T-helper 1 cell (primary cell): ENCODE data around the gene PGM1.

ENCODE experiments used
- DNase-seq, 5 donors: peaks; one replicate each; pipeline ENCODE4 v3.0.0-alpha.2; 2012 to 2020

Gene PGM1

GRCh38 chr1:63634471-63634870 is 41.3 kb downstream of the PGM1 start:
- DNase-seq, result no peak

- DNase-seq, result no peak
Measured at GRCh38 chr1:63635681-63636080, 42.5 kb downstream of the PGM1 start.

GRCh38 chr1:63636192-63637105 is 43.2 kb downstream of the PGM1 start:
- DNase-seq, result no peak

DNA sequence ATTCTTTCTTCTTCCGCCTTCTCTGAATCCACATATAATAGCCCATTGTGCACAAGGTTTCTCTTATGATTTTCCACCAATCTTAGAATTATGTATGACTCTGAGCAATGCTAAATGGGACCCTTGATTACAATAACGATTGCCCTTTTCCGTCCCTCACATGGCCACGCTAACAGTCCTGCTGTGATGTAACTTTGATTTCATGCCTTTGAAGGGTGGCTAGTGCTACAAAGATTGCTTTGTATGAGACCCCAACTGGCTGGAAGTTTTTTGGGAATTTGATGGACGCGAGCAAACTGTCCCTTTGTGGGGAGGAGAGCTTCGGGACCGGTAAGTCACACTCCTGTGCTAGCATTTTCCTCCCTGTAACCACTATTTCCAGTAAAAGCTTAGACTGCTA is 45.3 kb downstream of the PGM1 start:
- no peak for DNase-seq

GRCh38 chr1:63638875-63639274 is 45.7 kb downstream of the PGM1 start:
- no peak for DNase-seq

GRCh38 chr1:63640633-63641567 is 47.7 kb downstream of the PGM1 start:
- DNase-seq, result no peak

DNA sequence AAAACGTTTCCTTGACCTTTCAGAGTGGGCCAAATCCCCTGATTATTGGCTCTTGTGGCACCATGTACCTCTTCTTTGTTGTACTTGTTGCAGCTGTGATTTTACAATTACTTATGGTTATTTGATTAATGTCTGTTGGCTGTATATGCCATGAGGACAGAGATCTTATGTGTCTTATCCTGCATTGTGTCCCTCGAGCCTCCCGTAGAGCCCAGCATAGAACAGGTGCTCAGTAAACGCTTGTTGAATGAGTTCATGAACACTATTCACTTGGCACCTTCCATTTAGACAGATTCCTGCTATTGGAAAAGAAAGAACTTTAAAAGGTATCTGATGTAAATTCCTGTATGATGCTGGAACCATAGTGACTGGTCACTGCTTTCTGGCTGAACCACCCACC is 48.4 kb downstream of the PGM1 start:
- no peak for DNase-seq

- DNase-seq, result no peak
Measured at GRCh38 chr1:63642901-63643300, 49.7 kb downstream of the PGM1 start.

- DNase-seq, result no peak
Measured at GRCh38 chr1:63643517-63643916, 50.3 kb downstream of the PGM1 start.

DNA sequence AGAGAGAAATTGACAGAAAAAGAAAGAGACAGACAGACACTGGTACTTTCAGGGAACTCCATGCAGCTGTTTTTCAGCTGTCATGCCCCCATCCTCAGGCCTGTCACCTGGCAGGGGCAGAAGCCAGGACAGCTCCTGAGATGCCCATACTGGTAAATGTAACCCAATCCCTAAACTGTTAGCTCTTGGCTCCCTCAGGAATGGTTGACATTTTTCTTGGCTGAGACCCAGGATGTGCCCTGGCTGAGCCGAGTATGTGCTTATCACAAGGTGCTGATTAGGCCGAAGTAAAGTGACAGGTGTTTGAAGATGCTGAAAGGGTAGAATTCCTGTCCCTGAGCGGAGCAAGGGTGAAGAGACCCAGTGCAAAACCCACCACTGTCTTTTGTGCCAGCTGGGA is 50.7 kb downstream of the PGM1 start:
- DNase-seq, result no peak

DNA sequence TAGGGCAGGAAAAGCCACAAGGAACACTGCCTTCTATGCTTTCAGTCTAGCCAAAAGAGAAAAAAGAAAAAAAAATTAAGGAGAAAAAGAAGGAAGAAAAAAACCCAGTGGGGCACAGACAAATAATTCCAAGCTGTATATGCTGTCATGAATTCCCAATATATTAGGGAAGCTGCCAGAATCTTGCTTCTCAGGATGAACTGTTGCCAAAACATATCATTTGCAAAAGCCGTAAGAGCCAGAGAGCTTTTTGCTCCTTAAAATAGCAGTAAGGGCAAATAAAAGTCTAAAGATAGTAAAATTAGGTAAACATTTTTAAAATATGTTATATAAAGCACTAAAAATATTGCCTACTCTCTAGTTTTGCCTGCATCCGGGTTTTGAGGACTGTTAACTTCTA is 52.1 kb downstream of the PGM1 start:
- no peak for DNase-seq

DNA sequence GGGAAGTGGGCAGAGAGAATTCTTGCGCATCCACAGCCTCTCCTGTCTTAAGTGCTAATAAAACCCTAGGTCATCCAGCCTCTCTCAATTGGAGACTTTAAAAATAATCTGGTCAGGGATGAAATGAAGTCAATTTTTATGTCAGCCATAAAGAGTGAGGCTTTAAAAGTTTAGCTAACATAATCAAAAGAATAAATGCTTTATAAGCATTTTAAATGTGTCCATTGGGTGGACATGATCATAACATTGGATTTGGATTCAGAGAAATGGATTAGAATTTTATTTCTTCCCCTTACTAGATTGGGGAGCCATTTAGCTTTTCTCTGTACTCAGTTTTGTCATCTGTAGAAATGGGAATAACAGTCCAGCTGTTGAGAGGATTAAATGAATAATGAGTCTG is 55.5 kb downstream of the PGM1 start:
- no peak for DNase-seq

- peak in 2 of 5 donors; percentile 33 to 34 for DNase-seq
Measured at GRCh38 chr1:63651161-63651701, 58.0 kb downstream of the PGM1 start.

GRCh38 chr1:63653976-63654375 is 60.8 kb downstream of the PGM1 start:
- no peak for DNase-seq

DNA sequence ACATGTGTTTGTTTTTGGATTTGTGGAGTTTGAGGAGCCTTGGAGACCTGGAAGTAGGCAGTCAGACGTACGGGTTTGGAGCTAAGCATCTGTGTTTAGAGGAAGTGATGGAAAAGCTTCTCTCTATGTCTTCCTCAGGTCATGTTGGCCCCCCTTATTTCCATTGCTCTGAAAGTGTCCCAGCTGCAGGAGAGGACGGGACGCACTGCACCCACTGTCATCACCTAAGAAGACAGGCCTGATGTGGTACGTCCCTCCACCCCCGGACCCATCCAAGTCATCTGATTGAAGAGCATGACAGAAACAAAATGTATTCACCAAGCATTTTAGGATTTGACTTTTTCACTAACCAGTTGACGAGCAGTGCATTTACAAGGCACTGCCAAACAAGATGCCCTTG is 66.2 kb downstream of the PGM1 start:
- DNase-seq, result no peak

DNA sequence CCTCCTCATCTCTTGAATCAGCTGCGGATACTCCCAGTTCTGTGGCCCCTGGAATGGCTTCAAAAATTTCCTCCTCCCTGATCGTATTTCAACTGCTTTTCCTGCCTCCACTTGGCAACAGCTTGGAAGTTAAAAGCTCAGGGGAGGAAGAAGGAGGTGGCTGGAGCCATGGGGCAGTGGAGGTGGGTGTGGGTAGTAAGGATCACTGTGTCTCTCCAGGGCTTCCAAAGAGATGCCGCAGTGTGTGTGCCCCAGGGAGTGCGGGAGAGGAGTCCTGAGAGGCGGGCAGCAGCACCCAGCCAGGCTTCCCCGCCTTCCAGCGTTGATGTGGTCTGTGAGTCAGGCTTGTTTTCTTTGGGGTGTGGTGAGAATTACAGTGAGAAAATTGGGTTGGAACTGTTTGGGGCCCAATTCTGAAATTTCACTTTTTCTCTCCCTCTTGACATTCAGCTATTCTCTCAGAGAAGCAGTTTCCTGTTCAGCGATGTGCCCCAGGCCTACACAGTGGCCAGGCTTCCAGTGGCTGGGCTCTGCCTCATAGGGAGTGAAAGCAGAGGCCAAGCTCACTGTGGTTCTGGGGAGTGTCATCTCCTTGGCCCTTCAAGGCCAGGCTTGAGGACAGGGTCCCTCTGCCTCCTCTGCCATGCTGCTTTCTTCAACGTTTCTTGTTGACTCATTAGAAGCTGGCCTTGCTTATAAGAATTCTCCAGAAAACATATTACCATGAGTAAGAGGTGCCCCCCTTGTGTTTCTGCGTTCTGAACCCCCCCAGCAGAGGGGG is 69.0 kb downstream of the PGM1 start:
- no peak for DNase-seq

DNA sequence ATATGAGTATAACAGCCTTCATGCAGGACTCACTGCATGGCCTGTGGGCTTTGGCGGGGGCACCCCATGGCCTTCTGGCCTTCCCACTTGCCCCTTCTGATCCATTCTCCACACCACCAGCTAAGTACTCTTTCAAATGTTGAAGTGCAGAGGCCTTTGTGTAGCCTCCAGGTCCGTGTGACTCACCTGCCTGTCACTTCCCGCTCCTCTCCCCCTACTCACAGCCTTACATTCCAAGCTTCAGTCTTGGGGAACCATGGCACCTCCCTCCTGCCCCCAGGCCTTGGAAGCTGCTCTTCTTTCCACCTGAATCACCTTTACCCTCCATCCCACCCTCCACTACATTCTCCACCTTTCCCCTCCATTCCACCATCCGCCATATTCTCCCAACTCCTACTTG is 69.6 kb downstream of the PGM1 start:
- no peak for DNase-seq

- DNase-seq, result no peak
Measured at GRCh38 chr1:63663301-63663700, 70.1 kb downstream of the PGM1 start.

DNA sequence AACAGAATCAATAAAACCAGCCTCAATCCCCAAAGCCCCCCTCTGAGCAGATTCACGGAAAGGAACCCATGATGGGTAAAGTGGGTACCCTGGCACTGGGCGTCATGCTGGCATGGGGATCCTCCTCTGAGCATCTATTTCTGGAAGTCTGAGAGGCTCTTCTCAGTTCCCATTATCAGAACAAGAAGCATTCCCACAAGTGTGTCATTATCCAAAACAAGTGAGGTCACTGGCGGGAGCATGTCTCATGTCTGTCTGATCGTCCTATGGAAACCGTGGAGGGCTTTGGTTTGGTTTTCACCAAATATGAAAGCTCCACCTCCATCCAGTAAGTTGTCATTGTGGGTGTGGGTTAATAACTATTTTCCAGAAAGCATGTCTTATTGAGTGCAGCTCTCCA is 70.7 kb downstream of the PGM1 start:
- DNase-seq, result no peak

DNA sequence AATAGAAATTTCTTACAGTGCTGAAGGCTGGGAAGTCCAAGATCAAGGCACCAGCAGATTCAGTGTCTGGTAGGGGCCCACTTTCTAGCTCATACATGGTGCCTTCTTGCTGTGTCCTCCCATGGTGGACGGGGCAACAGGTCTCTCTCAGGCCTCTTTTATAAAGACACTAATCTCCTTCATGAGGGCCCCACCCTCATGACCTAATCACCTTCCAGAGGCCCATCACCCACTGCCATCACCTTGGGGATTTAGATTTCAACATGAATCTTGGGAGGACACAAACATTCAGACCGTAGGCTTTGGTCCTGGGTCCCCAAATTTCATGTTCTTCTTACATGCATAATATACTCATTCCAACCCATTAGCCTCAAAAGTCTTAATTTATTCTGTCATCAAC is 71.5 kb downstream of the PGM1 start:
- no peak for DNase-seq

- DNase-seq, result no peak
Measured at GRCh38 chr1:63665410-63665809, 72.2 kb downstream of the PGM1 start.

- DNase-seq, result no peak
Measured at GRCh38 chr1:63665824-63666223, 72.6 kb downstream of the PGM1 start.

GRCh38 chr1:63668298-63668697 is 75.1 kb downstream of the PGM1 start:
- DNase-seq, result no peak
